Activated gamma-delta T cell (primary cell): ENCODE measurements around the gene USP49.

Source experiments
- DNase-seq: peaks from one replicate; lab custom pipeline; 2025; lab: John Stamatoyannopoulos, UW

USP49 gene

DNA sequence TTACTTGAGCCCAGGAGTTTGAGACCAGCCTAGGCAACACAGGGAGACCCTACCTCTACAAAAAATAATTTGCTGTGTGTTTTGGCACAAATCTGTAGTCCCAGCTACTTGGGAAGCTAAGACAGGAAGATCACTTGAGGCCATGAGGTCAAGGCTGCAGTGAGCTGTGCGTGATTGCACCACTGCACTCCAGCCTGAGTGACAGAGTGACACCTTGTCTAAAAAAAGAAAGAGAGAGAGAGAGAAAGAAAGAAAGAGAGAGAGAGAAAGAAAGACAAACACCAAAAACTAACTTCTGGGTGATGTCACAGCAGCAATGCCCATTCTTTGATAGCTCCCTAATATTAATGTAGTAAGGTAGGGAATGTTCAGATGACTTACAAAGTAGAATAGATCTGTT, 20.4 kb downstream of the USP49 start:
- no peak for DNase-seq

DNA sequence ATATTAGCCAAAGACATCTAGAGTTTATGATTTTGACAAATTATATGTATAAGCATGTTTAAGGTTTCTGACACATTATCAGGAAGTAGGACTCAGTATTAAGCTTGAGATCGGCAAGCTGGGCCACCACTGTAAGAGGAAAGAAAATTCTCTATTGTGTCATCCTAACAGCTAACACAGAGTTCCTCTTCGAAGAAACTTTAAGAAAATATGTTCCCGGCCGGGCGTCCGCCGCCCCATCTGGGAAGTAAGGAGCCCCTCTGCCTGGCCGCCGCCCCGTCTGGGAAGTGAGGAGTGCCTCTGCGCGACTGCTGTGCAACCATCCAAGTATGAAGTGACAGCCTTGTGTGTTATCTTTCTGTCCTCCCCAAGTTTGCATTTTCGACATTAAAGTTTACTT, 23.0 kb downstream of the USP49 start:
- no peak for DNase-seq

DNA sequence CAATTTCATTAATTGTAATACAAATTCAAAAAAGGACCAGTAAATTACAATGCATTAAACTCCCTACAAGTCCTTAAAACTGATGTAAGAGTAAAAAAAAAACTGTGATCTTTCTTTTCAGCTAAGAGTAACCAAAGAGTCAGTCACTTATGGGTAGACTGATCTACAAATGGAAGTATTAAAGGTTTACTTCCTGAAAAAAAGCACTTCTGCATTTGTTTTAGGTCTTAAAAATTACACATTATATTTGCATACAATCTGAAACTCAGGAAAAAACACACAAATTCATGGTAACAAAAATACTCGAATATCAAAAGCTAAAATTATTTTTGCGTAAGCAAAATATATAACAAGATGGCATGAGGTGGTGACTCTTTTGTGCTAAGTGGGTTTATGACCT, 23.5 kb downstream of the USP49 start:
- no peak for DNase-seq

DNA sequence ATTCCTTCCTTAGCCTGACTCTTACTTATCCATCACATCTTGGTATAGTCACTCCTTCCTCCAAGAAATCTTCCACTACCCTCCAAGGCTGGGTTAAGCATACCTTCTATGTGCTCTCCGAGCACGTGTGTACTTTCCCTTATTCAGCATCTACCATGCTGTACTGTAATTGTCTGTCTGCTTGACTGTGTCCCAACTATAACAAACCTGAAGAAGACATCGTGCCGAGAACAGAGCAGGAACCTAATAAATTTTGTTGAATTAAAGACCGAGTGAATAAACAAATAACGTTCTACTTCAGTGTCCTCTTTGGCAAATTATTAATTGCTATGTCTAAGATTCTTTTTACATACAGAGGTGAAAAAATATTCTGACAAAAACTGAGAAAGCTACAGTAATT, 35.8 kb downstream of the USP49 start:
- no peak for DNase-seq

DNA sequence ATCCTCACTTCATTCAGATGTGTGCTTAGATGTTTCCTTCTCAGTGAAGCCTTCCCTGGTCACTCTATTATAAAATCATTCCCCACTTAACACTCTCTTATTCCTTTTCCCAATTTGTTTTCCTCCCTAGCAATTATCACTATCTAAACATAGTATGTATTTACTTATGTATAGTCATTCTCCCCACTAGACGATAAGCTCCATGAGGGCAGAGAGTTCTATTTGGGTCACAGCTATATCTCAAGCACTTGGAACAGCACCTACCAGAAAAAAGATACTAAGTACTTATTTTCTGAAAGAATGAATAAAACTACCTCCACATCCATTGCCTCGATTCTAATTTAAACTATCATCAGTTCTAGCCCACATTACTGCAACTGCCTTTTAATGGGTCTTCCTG, 36.5 kb downstream of the USP49 start:
- DNase-seq, result no peak

DNA sequence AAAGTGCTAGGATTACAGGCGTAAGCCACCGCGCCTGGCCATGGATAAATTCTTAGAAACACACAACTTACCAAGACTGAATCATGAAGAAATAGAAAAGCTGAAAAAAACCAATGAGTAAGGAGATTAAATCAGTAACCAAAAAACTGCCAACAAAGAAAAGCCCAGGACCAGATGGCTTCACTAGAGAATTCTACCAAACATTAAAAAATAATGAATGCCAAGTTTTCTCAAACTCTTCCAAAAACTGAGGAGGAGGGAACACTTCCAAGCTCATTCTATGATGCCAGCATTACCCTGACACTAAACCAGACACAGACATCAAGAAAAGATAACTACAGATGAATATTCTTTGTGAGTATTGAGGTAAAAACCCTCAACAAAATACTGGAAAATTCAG, 44.3 kb downstream of the USP49 start:
- DNase-seq, result no peak

DNA sequence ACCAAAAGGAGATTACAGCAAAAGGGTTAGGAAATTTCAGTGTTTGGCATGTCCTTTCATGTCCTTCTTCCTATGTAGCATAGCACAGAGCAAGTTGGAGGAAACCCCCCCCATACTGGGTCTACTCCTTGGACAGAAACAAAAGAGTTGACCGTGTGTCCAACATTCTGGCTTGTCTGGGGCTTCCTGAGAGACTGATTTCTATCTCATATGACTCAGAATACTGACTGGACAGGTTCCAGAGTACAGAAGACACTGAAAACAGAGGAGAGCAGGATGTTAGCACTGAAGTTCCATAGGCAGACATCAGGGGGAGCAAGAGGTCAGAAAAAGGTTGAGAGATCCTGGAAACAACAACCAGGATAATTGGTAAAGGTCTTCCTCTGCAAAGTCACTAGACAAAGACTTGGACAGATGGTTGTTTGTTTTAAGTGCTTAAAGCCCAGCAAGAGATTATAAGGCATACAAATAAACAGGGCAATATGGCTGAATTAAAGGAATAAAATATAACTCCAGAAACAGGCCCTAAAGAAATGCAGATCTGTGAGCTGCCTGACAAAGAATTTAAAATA, 48.4 kb downstream of the USP49 start:
- no peak for DNase-seq

DNA sequence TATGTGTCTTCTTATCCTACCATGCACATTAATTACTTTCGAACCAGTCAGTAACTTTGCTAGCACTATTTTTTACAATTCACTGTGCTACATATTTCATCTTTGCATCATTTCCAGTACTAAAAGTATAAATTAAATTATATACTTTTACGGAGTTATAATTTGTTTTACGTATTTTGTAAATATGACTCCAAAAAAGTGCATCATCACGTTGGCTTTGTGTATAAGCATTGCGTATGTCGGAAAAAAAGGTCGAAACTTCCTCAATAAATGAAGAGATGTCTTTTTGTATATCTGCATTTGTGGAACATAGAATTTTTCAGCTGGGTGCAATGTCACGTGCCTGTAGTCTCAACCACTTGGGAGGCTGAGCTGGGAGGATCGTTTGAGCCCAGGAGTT, 52.0 kb downstream of the USP49 start:
- no peak for DNase-seq

DNA sequence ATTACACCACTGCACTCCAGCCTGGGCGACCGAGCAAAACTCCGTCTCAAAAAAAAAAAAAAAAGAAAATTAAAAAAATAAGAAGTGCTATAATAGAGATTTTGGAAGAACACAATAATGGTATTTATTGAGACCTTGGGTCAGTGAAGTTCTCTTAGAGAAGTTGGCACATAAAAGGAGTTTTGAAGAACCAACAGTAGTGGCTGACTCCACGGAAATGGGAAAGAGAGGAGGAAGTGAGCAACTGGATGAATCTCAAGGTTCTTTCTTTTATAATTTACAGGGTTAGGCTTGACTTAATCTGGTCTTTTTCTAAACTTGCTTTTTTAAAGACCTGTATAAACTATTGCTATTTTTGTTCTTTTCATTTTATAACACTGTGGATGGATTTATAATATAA, 54.8 kb downstream of the USP49 start:
- no peak for DNase-seq

DNA sequence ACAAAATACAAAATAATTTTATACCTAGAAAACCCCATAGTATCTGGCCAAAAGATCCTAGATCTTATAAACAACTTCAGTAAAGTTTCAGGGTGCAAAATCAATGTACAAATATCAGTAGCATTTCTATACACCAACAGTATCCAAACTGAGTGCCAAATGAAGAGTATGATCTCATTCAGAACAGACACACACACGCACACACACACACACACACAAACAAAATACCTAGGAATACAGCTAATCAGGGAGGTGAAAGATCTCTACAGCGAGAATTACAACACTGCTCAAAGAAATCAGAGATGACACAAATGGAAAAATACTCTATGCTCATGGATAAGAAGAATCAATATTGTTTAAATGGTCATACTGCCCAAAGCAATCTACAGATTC, 58.5 kb downstream of the USP49 start:
- DNase-seq, result no peak

DNA sequence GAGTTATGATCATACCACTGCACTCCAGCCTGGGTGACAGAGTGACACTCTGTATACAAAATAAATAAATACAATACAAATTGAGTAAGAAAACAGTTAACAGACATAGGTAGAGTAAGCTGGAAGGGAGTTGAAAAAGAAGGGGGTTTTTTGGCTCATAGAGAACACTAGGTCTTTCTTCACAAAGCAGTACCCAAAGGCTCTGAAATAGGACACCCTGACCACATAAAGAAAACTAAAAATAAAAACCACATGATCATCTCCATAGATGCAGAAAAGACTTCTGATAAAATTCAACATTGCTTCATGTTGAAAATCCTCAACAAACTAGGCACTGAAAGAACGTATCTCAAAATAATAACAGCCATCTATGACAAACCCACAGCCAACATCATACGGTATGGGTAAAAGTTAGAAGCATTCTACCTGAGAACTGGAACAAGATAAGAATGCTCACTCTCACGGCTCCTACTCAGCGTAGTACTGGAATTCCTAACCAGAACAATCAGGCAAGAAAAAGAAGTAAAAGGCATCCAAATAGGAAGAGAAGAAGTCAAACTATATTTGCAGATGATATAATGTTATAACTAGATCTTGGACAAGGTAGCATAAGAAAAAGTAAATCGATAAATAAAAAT, 59.0 kb downstream of the USP49 start:
- DNase-seq, result no peak

DNA sequence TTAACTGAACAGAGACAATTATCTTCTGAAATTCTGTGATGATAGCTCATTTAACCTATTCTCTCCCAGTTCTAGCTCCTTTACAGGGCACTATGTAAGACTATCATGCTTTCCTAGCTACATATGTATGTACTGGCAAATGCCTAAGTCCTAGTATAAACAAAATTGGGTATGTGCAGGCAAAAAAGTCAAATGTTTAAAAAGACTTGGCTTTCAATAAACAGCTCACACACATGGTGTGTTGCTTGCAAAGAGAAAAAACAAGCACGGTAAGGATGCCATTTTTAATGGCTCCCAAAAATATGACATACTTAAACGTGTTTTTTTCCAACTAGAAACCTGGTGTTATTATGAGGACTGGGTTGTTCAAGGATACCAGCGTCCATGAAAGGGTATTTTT, 62.9 kb downstream of the USP49 start:
- no peak for DNase-seq

DNA sequence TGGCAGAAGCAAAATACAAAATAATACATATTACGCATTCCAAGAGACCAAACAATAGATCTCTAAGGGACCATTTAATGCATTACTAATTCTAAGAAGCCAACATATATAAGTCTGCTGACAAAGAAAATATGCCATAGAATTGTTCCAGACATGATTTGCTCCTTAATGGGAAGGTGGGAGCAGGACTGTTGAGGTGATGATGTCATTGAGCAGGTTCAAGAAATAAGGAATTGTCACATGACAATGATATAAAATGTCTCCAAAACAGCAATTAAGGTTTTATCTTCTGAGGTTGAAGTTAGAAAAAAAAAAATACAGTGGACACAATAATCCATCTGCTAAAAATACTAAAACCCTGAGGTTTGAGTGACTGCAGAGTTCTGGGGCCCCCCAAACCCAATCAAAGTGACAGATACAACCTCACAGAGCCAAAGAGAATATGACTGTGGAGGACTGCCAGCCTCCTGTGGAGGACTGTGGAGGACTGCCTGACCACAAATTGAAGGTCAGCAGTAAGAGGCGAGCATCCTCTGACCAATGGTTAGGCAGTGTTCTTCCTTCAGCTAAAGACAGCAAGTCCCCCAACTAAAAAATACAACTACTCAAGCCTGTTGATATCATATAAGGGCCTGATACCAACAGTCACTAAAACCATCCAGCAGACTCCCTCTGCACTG, 68.7 kb downstream of the USP49 start:
- no peak for DNase-seq

DNA sequence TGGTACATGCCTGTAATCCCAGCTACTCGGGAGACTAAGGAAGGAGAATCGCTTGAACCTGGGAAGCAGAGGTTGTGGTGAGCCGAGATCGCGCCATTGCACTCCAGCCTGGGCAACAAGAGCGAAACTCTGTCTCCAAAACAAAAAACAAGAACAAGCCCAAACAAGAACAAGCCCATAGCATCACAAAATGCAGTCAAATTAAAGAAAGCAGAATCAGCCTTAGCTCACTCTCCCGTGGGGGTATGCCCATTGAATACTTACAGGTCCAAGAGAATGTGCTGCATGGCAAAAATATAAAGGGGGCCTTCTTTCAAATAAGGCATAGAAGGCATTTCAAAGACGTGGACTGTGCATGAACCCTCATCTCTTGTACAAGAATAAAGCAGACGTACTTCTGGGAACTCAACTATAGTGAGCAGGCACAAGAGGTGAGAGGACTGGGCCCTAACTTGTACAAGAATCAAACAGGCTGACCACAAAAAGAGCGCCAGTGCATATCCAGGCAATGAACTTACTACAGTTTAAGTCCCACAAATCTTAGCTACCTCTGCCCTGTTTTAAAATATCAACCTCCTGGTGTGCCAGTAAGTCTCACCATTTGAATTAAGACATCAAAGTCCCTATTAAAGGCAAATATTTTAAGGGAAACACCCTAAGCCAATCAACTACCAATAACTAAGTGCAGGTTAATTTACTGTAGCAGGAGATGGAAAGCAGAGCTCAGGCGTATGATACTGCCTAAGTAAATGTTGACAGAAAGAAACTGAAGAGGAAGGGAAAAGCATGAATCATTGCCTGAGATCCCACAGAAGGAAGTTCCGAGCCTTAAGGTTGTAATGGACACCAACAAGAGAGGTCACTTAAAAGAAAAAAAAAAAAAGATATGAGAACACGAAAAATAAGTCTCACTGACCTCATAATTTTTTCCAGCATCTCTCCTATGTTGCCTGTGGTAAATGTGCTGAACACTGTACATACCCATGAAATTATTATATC, 70.3 kb downstream of the USP49 start:
- DNase-seq, result no peak

DNA sequence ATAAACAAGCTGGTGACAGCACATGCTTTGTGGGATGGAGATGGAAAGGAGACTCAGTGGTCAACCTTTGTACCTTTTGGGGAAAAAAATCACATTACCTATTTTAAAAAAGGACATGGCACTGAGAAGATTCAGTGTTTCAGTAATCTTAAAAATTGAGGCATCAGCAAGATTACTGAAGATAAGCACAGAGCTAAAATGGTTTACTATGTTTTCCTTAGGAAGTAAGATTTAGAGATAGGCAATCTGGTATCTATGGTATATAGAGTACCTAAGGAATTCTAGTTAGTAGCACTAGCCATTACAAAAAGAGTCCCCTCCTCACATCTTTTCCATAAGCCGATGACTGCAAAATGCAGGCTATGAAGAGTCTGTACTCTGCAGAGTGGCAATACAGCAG, 72.0 kb downstream of the USP49 start:
- DNase-seq, result no peak

DNA sequence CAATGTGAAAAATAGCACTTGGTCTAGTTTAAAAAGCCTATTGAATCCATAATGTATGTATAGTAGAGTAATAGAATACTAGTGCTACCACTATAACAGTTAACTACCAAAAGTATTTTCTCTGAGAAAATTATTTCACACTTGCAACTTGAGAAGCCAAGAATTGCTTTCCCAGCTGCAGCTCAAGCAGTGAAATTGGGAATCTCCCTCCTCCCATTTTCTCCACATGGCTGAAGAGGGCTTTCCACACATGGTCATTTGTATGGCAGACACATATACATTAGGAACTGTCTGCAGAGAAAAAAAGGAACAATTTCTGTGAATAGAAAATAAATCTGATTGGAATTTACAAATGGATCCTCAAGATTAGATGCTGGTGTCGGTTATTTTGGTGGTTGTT, 73.2 kb downstream of the USP49 start:
- DNase-seq, result no peak

DNA sequence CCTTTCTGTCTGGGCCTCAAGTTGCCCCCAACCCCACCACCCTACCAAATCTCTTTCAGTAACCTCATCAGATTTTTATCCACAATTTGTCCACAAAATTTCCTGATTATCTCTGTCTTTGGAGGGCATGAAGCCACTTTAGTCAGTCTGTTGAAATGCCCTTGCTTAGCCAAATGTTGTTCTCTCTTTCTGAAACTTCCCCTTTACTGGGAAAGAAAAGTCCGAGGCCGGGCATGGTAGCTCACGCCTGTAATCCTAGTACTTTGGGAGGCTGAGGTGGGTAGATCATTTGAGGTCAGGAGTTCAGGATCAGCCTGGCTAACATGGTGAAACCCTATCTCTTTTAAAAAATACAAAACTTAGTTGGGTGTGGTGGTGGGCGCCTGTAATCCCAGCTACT, 73.9 kb downstream of the USP49 start:
- no peak for DNase-seq

DNA sequence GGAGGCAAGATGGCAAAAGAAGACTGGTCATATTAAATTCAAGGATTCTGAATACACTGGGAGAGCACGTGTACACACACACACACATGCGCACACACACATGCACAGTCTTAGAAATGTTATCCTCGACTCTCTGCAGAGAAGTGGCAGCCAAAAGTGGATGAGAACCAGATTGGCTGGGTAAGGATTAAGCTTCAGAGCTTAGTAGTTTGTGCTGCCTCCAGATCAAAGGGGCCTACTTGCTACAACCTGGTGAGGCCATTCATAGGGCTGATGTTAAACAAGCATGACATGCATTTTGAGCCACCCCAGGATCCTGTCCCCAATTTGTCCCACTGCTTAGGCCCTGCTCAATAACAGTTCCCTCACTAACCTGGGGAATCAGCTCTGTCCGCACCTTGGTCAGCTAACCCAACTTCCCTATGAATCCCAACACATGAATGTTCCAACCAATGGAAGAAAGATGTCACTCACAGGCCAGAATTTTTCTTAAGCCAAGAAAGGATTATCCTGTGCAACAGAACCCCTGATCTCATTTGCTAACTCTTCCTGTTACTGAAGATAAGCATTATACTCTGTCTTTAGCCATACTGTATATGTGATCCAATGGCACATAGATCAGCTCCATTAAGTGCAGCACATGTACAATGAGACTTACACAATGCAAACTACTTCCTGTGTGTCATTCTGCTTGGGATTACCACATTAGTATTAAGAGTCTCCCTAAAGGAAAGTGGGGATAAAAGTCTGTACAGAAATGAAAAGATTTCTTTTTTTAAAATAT, 76.7 kb downstream of the USP49 start:
- no peak for DNase-seq

DNA sequence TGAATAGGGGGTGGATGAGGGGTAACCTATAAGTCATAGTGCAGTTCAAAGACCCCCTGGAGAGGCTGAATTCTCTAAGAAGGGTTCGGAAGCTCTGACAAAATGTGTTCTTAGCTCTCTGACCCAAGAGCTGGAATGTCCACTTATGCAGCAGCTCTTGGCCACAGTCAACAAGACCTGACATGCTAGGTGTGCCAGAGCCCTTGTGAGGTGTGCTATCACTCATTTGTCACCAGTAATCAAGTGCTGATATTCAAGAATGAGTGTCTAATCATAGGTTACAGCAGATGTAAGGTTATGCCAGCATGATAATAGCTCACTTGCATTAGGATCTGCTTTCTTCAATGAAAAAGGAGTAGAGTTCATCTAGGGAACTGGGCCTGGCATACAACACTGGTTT, 79.6 kb downstream of the USP49 start:
- no peak for DNase-seq

DNA sequence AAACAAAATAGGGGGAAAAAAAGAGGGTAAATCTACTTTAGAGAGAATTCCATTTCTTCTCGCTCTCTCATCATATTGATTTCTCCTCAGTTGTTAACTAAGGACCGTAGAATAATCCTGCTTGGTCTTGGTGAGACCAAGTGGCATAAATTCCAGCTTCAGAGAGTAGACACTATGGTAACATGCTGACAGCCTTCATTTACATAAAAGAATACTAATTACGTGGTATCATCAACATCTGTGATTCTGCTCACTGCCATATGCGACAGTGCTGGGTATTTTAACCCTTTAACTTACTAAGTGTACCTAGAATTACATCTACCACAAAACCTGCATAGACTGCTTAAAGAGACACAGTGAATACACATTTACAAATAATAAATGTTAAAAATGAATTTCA, 80.5 kb downstream of the USP49 start:
- no peak for DNase-seq

DNA sequence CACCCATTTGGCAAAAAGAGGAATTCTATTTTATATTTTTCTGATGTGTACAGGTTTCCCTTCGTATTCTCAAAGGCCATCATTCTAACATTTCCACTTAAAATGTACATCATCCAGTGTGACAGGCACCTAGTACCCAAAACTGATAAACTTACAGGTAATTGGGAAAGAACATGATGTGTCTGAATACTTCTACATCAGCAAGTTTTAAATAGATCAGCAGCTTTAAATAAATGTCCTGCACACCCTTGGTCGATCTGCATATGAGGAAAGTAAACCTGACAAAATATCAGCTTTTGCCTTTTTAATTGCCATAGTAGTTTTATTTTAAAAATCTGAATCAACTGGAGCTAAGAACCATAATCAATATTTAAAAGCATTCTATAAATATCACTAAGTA, 81.2 kb downstream of the USP49 start:
- DNase-seq, result no peak

DNA sequence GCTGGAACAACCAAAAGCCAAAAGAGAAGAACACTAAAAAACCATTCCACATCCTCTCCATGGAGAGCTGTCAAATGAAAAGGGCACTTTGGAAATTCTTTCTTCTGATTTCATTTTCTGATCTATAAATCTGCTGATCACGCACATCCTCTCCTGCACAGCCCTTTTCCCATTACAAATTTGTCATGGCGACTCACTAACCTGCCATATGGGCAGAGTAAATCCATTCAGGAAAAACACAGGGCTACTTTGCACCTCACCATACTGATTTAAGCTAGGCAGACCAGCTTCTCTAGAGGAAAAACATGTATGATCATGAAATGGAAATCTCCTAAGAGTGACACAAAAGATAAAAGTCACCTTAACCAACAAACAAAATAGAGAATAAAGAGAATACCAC, 81.7 kb downstream of the USP49 start:
- DNase-seq, result no peak
